ENCODE measurements around the gene CAPN2.

DNA sequence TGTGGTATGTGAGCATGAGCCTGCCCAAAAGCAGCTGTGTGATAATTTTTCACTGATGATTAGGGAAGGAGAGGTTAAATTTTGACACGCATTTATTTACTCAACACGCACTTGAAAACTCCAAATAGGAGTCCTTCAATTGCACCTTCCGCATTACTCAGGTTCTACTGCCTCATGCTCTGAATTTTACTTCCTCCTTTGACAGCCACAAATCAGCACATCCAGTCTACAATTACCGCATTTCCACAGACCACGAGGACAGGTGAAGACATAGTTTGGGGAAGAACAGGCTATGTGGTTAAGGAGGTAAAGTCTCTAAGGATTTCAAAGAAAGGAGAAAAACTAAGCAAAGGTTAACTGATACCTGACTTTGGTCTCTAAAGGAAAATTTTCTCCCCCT is 49.4 kb upstream of the CAPN2 start:
- no peak for TF ChIP-seq EZH2 (IDR thresholded peaks at IDR 0.05; ENCODE audit: insufficient read depth, low read length)
- TF ChIP-seq, protein P1, sequence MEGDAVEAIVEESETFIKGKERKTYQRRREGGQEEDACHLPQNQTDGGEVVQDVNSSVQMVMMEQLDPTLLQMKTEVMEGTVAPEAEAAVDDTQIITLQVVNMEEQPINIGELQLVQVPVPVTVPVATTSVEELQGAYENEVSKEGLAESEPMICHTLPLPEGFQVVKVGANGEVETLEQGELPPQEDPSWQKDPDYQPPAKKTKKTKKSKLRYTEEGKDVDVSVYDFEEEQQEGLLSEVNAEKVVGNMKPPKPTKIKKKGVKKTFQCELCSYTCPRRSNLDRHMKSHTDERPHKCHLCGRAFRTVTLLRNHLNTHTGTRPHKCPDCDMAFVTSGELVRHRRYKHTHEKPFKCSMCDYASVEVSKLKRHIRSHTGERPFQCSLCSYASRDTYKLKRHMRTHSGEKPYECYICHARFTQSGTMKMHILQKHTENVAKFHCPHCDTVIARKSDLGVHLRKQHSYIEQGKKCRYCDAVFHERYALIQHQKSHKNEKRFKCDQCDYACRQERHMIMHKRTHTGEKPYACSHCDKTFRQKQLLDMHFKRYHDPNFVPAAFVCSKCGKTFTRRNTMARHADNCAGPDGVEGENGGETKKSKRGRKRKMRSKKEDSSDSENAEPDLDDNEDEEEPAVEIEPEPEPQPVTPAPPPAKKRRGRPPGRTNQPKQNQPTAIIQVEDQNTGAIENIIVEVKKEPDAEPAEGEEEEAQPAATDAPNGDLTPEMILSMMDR (IDR thresholded peaks at IDR 0.05; ENCODE audit: insufficient read depth, low read depth, low read length): no peak

Data from astrocyte (in vitro differentiated cells and primary cell).